Stimulated activated effector memory CD8-positive, alpha-beta T cell treated with anti-CD3 and anti-CD28 coated beads, Interleukin-12 subunit alpha, Interleukin-12 subunit beta, amount 100 ng/mL, for 72 hours (primary cell): ENCODE measurements around the gene SLC6A19.

Experiments used
- ATAC-seq: fragments of 150-1000 bp; cut with Tn5 transposase; 2 replicates; pipeline ENCODE4 v1.10.0; 2021
- DNase-seq, 2 donors: peaks; one replicate each; pipeline ENCODE4 v3.0.0; 2021 to 2022; ENCODE audit warnings: low spot score in 2 of 2
- H3K27ac Mint-ChIP-seq: one replicate; pipeline ENCODE4 v1.8.0; 2022; ENCODE audit warnings: mild to moderate bottlenecking, mixed read lengths
- H3K36me3 Mint-ChIP-seq: one replicate; pipeline ENCODE4 v1.8.0; 2022; ENCODE audit warnings: mild to moderate bottlenecking, mixed read lengths
- H3K4me1 Mint-ChIP-seq: one replicate; pipeline ENCODE4 v1.8.0; 2022; ENCODE audit warnings: mixed read lengths
- H3K4me3 Mint-ChIP-seq: one replicate; pipeline ENCODE4 v1.8.0; 2022; ENCODE audit warnings: mild to moderate bottlenecking, mixed read lengths
- H3K9me3 Mint-ChIP-seq: one replicate; pipeline ENCODE4 v1.8.0; 2022; ENCODE audit warnings: mixed read lengths

The SLC6A19 gene

DNA sequence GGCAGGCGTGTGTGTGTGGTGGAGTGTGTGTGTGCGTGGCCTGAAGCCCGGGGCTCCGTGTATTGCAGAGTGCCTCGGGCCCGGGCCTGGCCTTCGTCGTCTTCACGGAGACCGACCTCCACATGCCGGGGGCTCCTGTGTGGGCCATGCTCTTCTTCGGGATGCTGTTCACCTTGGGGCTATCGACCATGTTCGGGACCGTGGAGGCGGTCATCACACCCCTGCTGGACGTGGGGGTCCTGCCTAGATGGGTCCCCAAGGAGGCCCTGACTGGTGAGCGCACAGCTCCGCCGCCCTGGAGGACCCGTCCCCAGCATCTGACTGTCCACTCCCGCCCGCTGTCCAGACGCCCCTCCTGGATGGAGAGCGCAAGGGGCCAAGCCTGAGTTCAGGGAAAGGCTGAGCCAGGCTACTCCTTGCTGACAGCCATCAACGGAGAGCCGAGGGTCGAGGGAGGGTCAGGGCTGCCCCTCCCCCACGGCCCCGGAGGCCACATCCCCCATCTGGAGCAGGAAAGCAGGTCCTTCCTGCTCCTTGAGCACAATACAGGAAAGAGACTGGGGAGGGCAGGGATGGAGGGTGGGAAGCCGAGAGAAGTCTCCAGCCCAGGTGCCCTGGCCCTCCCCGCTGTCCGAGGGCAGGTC, 42.2 kb downstream of the SLC6A19 start:
- DNase-seq (no peak), ATAC-seq (no peak)
- H3K9me3 Mint-ChIP-seq: no peaks in the 10 kb centered on the region
- H3K36me3 Mint-ChIP-seq: no peaks in the 10 kb centered on the region
- no peak overlapping the region for H3K27ac Mint-ChIP-seq
- no peak overlapping the region for H3K4me3 Mint-ChIP-seq
- no peaks in the 10 kb centered on the region for H3K4me1 Mint-ChIP-seq

DNA sequence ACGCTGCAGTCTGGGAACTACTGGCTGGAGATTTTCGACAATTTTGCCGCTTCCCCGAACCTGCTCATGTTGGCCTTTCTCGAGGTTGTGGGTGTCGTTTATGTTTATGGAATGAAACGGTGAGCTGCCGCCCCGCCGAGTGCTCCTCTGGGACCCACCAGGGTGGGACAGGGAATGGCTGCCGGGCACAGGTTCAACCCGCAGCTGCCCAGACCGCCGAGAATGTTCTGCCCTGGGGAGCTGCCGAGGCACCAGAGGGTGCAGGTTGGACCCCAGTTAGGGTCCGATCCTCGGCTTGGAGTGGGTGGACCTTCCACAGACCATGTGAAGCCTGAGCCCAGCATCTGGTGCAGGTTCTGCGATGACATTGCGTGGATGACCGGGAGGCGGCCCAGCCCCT, 42.9 kb downstream of the SLC6A19 start:
- ATAC-seq: no peak
- Mint-ChIP-seq H3K27ac (no peak overlapping the region), H3K36me3 (no peaks in the 10 kb centered on the region)

DNA sequence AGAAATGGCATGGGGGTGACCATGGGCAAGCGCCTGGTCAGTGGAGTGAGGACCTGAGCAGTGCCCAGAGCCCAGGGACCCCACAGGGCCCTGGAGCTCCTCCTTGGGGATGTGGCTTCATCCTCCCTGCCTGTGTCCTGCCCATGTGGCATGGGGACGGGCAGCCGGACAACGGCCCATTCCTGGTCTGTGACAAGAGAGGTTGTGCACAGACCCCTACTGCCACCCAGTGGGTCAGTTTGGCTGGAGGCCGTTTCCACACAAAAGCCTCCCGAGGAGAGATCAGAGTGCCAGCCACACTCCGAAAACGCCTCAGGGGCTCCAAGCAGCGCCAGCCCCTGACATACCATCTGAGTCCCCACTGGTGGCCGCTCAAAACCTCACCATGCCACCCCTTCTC, 43.6 kb downstream of the SLC6A19 start:
- no peaks in the 10 kb centered on the region for H3K4me1 Mint-ChIP-seq
- H3K4me3 Mint-ChIP-seq: no peak overlapping the region
- no peaks in the 10 kb centered on the region for H3K9me3 Mint-ChIP-seq
- DNase-seq (no peak), ATAC-seq (no peak)
- no peak overlapping the region for H3K27ac Mint-ChIP-seq
- no peaks in the 10 kb centered on the region for H3K36me3 Mint-ChIP-seq

More for the DNA sequence above, 42.9 kb downstream of the SLC6A19 start:
- no peaks in the 10 kb centered on the region for H3K9me3 Mint-ChIP-seq
- DNase-seq: no peak
- H3K4me1 Mint-ChIP-seq: no peaks in the 10 kb centered on the region
- no peak overlapping the region for H3K4me3 Mint-ChIP-seq

DNA sequence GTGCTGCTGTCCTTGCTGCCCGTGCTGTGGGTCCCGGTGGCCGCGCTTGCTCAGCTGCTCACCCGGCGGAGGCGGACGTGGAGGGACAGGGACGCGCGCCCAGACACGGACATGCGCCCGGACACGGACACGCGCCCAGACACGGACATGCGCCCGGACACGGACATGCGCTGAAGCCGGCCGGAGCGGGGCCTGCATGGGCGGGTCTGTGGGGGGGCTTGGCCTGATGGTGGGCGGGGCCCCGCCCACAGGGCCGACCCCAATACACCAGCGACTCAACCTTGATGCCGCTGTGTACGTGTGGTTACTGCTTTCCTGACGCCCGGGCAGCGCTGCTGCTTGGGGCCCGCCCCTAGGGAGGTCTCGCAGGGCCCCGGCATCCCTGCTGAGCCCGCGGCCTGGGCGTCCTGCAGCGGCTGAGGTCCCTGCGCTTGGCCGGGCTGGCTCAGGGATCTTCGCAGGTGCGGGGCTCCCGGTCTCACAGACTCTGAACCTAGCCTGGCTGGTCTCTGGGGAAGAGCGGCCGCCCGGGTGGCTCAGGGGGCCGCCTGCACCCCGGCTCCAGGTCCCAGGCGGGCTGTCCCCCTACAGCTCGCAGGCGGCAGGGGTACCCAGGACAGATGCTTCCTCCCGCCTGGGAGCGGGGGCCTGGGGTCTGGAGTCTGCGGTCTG, 44.6 kb downstream of the SLC6A19 start:
- DNase-seq: no peak
- ATAC-seq: no peak
- no peaks in the 10 kb centered on the region for H3K36me3 Mint-ChIP-seq
- H3K27ac Mint-ChIP-seq: no peak overlapping the region
- no peak overlapping the region for H3K4me3 Mint-ChIP-seq
- no peaks in the 10 kb centered on the region for H3K9me3 Mint-ChIP-seq
- no peaks in the 10 kb centered on the region for H3K4me1 Mint-ChIP-seq

DNA sequence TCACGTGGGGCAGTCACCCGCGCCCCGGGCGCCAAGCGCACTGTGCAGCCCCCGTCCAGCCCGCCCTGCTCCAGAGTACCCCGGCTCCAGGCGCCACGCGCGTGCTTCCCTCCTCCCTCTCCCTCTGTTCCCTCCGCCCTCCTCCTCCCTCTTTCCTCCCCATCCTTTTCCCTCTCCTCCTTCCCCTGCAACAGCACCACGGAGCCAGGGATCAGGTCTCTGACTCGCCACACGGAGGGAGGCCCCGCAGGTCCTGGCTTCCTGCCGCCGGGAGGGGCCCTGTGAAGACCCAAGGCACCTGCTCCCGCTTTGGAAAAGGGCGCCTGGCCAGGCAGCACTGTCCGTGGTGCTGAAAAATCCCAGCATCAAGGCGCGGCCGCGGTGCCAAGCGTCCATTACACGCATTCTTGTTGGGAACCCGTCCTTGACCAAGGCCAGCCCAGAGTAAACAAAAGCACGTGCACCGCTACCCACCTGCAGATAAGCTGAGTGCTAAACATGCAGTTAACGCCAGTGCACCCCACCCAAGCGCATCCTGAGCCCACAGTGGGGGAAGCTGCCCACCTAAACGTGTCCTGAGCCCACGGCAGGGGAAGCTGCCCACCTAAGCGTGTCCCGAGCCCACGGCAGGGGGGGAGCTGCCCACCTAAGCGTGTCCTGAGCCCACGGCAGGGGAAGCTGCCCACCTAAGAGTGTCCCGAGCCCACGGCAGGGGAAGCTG, 45.5 kb downstream of the SLC6A19 start:
- no peak overlapping the region for H3K4me3 Mint-ChIP-seq
- H3K27ac Mint-ChIP-seq: no peak overlapping the region
- no peaks in the 10 kb centered on the region for H3K9me3 Mint-ChIP-seq
- H3K4me1 Mint-ChIP-seq: no peaks in the 10 kb centered on the region
- no peak for ATAC-seq
- no peak for DNase-seq
- H3K36me3 Mint-ChIP-seq: no peaks in the 10 kb centered on the region

DNA sequence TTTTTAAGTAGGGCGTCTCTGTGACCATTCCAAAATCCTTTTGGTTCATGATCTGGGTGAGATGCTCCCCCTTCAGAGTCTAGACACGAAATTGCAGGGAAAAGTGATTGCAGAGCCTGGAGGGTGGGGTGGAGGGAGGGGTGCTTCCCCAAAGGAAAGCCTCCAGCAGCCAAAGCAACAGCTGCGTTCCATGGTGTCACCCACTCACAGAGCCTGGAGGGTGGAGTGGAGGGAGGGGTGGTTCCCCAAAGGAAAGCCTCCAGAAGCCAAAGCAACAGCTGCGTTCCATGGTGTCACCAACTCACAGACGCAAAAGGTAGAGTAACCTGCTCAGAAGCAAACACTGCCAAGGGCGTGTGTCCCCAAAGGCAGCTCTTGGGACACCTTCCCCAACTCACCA, 46.4 kb downstream of the SLC6A19 start:
- no peak for DNase-seq
- Mint-ChIP-seq H3K36me3 (no peaks in the 10 kb centered on the region), H3K4me1 (no peaks in the 10 kb centered on the region), H3K9me3 (no peaks in the 10 kb centered on the region), H3K4me3 (no peak overlapping the region), H3K27ac (no peak overlapping the region)
- no peak for ATAC-seq

DNA sequence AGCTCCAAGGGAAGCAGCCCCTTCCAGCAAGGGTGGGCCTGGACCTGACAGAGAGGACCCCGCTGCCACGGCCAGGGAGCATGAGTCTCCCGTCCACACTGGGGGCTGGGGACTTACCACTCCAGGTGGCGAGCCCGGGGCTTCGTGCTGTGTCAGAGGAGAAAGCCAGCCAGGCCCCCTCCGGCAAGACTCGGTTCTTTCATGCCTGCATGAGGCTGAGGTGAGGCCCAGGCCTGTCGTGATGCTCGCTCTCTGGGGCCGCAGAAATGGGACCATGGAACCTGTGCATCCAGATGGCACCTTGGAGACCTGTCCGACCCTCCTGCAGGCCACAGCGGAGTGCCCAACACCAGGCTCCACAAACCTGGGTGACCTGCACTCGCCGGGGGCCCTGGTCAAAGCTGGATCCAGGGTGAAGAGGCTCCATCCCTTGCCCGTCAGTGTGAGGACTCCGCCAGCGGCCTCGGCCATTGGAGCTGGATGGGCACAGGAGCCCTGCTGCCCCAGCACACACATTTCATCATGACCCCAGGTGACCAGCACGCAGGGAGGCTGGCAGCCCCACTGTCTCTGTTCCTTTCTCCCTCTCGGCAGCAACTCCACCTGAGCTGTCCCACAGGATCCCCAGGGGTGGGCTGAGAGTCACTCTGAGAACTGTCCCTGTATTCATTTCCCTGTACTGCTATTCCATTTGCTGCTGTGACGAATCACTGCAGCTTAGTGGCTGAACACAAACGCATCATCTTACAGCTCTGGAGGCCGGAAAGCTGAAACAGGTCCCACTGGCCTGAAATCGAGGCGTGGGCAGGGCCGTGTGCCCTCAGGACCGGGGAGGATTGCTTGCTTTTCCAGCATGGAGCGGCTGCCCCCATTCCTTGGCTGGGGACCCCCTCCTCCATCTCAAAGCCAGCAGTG, 48.2 kb downstream of the SLC6A19 start:
- H3K9me3 Mint-ChIP-seq: no peaks in the 10 kb centered on the region
- H3K36me3 Mint-ChIP-seq: no peaks in the 10 kb centered on the region
- ATAC-seq: no peak
- H3K4me3 Mint-ChIP-seq: no peak overlapping the region
- H3K4me1 Mint-ChIP-seq: peaks cover 3% of the 10 kb centered on the region
- H3K27ac Mint-ChIP-seq: no peak overlapping the region
- DNase-seq: no peak

DNA sequence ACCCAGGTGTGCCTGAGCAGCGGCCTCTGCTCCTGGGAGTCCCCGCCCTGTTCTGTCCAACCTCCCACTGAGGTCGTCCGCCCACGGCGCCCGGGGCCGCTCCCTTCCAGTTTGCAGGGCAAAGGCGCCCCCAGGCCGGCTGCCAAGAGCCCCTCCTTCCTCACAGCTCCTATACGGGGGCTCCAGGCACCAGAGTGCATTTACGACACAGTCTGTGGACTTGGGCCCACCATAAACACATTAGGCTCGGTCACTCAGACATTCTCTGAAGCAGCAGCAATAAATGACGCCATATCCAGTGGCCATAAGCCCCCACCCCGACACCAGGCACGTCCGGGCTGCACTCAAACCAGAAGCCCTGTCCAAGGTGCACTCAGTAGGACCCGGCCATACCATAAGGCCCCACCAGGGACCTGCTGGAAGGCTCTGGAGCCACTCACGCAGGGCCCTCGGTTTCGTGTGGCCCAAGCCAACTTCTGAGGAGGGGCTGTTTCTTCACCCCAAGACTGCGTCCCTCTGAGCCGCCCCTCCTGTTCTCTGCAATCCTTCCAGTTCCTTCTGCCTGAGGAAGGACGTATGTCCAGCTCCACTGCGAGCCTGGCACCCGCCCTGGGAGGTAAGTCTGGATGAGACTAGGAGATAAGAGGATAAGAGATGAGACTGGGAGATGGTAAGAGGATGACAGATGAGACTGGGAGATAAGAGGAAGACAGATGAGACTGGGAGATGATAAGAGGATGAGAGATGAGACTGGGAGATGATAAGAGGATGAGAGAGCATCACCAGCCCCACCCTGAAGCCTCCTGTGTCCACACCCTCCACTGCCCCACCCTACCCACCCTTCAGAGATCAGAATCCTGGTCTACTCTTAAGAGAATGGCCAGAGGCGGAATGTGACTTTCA, 50.5 kb downstream of the SLC6A19 start:
- Mint-ChIP-seq H3K4me3 (no peak overlapping the region), H3K27ac (no peak overlapping the region), H3K36me3 (no peaks in the 10 kb centered on the region), H3K4me1 (peaks cover 22% of the 10 kb centered on the region), H3K9me3 (no peaks in the 10 kb centered on the region)
- ATAC-seq: no peak
- no peak for DNase-seq

DNA sequence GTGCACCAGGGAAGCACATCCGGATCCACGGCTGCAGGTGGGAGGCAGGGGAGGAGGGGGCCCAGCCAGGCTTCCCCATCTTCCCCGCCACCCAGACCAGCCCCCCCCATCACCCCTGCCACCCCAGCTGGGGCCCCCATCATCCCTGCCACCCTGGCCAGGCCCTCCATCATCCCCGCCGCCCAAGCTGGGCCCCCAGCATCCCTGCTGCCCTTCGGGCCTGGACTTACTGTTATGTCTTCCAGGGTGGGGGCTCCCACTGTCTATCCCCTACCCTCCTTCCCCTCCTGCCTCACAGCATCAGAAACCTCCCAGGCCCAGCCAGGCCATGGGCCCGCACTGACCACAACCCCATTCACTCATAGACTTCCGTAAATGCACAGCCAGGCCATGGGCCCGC, 51.3 kb downstream of the SLC6A19 start:
- Mint-ChIP-seq H3K4me3 (no peak overlapping the region), H3K36me3 (no peaks in the 10 kb centered on the region), H3K9me3 (no peaks in the 10 kb centered on the region), H3K4me1 (peaks cover 22% of the 10 kb centered on the region), H3K27ac (peak overlapping the region; percentile 52)
- ATAC-seq: no peak
- no peak for DNase-seq

DNA sequence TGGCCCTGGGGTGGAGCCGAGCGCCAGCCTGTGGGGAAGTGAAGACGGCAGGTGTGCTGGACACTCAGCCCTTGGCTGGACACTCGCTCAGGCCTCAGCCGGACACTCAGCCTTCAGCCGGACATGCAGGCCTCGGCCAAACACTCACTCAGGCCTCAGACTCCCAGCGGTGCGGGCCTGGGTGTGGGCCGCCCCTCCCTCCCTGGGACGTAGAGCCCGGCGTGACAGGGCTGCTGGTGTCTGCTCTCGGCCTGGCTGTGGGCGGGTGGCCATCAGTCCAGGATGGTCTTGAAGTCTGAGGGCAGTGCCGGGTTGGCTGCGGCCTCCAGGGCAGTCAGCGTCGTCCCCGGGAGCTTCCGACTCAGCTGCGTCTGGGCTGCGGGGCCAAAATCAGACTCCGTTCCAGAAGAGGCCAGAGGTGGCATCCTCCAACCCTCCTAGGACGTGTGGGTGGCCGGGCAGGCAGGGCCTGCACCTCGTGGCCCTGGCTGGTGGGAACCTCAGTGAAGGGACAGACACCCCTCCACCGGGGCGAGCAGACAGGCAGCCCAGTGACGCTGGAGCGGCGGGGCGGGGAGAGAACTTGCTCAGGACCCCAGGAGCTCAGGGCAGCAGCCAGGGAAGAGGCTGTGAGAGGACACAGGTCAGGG, 52.2 kb downstream of the SLC6A19 start:
- H3K4me1 Mint-ChIP-seq: peaks cover 22% of the 10 kb centered on the region
- ATAC-seq (no peak), DNase-seq (no peak)
- H3K27ac Mint-ChIP-seq: no peak overlapping the region
- H3K4me3 Mint-ChIP-seq: no peak overlapping the region
- H3K36me3 Mint-ChIP-seq: no peaks in the 10 kb centered on the region
- no peaks in the 10 kb centered on the region for H3K9me3 Mint-ChIP-seq

DNA sequence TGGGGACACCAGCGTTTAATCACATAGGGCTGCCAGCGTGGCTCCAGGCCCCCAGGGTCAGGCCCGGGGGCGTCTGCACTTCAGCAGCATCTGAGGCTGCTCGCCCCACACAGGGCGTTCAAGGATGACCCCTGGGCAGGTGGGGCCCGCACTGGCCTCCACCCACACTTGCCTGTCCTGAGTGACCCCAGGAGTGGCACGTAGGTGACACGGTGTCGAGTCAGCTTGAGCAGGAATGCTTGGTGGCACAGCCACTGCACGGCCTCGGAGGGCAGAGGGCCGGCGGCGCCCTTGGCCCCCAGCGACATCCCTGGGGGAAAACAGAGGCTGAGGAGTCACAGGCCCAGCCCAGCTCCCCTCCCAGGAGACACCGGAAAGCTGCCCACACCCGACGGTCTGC, 52.8 kb downstream of the SLC6A19 start:
- DNase-seq (no peak), ATAC-seq (no peak)
- no peak overlapping the region for H3K4me3 Mint-ChIP-seq
- H3K4me1 Mint-ChIP-seq: peaks cover 22% of the 10 kb centered on the region
- H3K9me3 Mint-ChIP-seq: no peaks in the 10 kb centered on the region
- H3K36me3 Mint-ChIP-seq: no peaks in the 10 kb centered on the region
- H3K27ac Mint-ChIP-seq: no peak overlapping the region

DNA sequence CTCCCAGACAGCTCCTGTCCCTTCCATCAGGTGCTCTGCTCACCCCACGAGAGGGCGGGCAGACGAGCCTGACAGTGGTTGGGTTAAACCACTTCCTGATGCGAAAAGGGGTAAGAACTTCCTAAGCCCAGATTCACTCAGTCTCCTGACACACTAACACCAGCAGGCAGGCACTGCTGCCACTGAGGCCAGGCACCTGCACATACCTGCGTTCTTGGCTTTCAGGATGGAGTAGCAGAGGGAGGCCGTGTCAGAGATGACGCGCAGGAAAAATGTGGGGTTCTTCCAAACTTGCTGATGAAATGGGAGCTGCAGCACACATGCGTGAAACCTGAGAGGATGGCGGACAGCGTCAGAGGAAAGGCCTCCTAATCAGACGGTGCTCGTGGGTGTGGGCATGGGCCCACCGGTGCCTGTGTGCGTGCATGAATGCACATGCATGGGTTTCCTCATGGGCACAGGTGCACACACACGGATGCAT, 53.7 kb downstream of the SLC6A19 start:
- DNase-seq (no peak), ATAC-seq (peak; percentile 68)
- Mint-ChIP-seq H3K4me3 (no peak overlapping the region), H3K27ac (peak overlapping the region; percentile 7), H3K9me3 (no peaks in the 10 kb centered on the region), H3K4me1 (peaks cover 22% of the 10 kb centered on the region), H3K36me3 (no peaks in the 10 kb centered on the region)

DNA sequence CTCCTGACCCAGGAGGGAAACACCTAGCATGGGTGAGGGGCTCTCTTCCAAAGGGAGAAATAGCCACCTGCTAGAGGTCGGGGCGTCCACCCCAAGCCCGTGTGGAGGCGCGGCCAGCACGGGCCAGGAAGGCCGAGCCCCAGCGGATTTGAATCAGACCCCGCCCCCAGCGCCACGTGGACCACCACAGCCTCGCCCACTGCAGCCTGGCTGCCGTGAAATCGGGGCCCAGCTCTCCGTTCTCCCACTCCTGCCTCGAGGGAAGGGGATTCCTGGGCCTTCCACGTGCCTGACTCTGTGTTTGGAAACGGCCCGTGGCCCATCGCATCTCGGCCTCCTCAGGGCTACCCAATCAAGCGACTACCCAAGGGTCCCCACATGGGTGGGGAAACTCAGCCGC, 55.4 kb downstream of the SLC6A19 start:
- no peaks in the 10 kb centered on the region for H3K9me3 Mint-ChIP-seq
- H3K36me3 Mint-ChIP-seq: no peaks in the 10 kb centered on the region
- DNase-seq (no peak), ATAC-seq (no peak)
- no peak overlapping the region for H3K4me3 Mint-ChIP-seq
- no peak overlapping the region for H3K27ac Mint-ChIP-seq
- peaks cover 22% of the 10 kb centered on the region for H3K4me1 Mint-ChIP-seq

DNA sequence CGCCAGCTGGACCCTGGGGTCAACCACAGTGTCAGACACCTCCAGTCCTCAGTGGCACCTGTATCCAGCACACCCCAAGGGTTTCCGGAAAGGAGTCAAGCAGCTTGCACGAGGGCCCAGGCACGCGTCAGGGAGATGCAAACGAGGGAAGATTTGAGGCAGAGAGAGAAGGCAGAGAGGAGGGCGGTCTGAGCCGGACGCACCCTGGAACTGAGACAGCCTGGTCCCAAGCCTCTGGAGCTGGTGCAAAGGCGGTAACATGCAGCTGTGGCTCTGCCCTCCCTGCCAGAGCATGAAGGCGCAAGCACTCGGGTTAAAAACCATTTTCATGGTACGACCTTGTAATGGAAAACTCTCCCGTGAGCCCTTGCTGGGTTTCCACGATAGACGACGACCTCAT, 56.0 kb downstream of the SLC6A19 start:
- no peak for DNase-seq
- no peak overlapping the region for H3K4me3 Mint-ChIP-seq
- no peak for ATAC-seq
- H3K27ac Mint-ChIP-seq: no peak overlapping the region
- peaks cover 22% of the 10 kb centered on the region for H3K4me1 Mint-ChIP-seq
- H3K9me3 Mint-ChIP-seq: no peaks in the 10 kb centered on the region
- H3K36me3 Mint-ChIP-seq: no peaks in the 10 kb centered on the region
